ENCODE measurements around the gene ABCD3.

ABCD3 gene

DNA sequence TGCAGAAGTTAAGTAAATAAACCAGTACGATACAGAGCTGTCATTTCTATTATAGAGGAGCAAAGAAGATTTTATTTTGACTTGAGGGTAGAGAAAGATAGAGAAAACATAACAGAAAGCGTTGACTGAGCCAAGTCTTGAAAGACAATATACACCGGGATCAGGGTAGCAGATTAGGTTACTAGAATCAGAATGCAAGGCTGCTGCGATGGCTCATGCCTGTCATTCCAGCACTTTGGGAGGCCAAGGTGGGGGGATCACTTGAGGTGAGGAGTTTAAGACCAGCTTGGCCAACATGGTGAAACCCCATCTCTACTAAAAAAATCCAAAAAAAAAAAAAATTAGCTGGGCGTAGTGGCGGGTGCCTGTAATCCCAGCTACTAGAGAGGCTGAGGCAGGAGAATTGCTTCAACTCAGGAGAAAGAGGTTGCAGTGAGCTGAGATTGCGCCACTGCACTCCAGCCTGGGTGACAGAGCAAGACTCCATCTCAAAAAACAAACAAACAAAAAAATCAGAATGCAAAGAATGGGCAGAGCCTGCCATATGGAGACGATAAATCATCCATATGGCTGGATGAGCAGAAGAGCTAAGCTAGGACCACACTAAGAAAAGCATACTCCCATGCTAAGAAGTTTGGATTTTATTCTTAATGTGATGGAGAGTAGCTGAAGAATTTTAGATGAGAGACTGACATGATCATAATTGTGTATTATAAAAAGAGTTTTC is 9.9 kb upstream of the ABCD3 start:
- H3K4me3 ChIP-seq (ENCODE audit: low read depth, low read length), result no peak overlapping the region
- TF ChIP-seq, protein P1, sequence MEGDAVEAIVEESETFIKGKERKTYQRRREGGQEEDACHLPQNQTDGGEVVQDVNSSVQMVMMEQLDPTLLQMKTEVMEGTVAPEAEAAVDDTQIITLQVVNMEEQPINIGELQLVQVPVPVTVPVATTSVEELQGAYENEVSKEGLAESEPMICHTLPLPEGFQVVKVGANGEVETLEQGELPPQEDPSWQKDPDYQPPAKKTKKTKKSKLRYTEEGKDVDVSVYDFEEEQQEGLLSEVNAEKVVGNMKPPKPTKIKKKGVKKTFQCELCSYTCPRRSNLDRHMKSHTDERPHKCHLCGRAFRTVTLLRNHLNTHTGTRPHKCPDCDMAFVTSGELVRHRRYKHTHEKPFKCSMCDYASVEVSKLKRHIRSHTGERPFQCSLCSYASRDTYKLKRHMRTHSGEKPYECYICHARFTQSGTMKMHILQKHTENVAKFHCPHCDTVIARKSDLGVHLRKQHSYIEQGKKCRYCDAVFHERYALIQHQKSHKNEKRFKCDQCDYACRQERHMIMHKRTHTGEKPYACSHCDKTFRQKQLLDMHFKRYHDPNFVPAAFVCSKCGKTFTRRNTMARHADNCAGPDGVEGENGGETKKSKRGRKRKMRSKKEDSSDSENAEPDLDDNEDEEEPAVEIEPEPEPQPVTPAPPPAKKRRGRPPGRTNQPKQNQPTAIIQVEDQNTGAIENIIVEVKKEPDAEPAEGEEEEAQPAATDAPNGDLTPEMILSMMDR (IDR thresholded peaks at IDR 0.05; ENCODE audit: low read depth, low read length), result no peak
- H3K9me3 ChIP-seq (ENCODE audit: severe bottlenecking), result no peaks in the 10 kb centered on the region
- no peaks in the 10 kb centered on the region for H3K27me3 ChIP-seq (ENCODE audit: insufficient read depth, low read depth, severe bottlenecking)
- DNase-seq, result no peak
- no peaks in the 10 kb centered on the region for H3K36me3 ChIP-seq
- no peak overlapping the region for H3K27ac ChIP-seq

DNA sequence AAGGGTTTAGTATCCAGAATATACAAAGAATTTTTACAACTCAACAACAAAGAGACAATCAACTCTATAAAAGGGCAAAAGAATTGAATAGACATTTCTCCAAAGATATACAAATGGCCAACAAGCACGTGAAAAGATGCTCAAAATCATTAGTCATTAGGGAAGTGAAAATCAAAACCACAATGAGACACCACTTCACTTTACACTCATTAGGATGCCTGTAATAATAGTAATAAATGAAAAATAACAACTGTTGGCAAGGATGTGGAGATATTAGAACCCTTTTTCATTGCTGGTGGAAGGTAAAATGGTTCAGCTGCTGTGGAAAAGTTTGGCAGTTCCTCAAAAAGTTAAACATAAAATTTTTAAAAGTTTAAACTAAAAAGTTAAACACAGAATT is 7.0 kb upstream of the ABCD3 start:
- DNase-seq, result no peak
- no peak overlapping the region for H3K27ac ChIP-seq
- H3K4me3 ChIP-seq (ENCODE audit: low read depth, low read length), result no peak overlapping the region
- no peaks in the 10 kb centered on the region for H3K9me3 ChIP-seq (ENCODE audit: severe bottlenecking)
- H3K36me3 ChIP-seq, result no peaks in the 10 kb centered on the region
- TF ChIP-seq, protein P1 (IDR thresholded peaks at IDR 0.05; ENCODE audit: low read depth, low read length), result no peak
- no peaks in the 10 kb centered on the region for H3K27me3 ChIP-seq (ENCODE audit: insufficient read depth, low read depth, severe bottlenecking)

DNA sequence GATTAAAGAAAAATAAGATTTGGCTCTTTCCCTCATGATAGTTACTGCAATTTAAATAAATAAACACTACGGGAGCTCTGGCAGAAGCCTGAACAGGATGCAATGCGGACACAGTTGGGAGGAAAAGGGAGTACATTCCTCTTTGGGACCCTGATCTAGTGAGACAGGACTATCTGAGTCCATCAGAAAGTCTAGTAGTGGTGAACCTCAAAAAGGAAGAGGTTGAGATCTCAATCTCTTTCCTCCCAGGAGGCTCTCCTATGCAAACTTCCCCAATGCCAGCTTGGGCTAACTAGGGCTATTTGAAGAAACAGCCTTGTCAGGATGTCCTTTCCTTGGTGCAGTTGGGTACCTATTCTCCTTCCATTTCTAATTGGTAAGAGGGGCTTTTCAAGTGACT is 4.9 kb upstream of the ABCD3 start:
- no peaks in the 10 kb centered on the region for H3K9me3 ChIP-seq (ENCODE audit: severe bottlenecking)
- H3K27ac ChIP-seq, result no peak overlapping the region
- DNase-seq, result no peak
- TF ChIP-seq, protein P1 (IDR thresholded peaks at IDR 0.05; ENCODE audit: low read depth, low read length), result no peak
- no peak overlapping the region for H3K4me3 ChIP-seq (ENCODE audit: low read depth, low read length)
- H3K27me3 ChIP-seq (ENCODE audit: insufficient read depth, low read depth, severe bottlenecking), result no peaks in the 10 kb centered on the region
- peaks cover under 1% of the 10 kb centered on the region; the same call in 1 of the 2 replicates for H3K36me3 ChIP-seq

DNA sequence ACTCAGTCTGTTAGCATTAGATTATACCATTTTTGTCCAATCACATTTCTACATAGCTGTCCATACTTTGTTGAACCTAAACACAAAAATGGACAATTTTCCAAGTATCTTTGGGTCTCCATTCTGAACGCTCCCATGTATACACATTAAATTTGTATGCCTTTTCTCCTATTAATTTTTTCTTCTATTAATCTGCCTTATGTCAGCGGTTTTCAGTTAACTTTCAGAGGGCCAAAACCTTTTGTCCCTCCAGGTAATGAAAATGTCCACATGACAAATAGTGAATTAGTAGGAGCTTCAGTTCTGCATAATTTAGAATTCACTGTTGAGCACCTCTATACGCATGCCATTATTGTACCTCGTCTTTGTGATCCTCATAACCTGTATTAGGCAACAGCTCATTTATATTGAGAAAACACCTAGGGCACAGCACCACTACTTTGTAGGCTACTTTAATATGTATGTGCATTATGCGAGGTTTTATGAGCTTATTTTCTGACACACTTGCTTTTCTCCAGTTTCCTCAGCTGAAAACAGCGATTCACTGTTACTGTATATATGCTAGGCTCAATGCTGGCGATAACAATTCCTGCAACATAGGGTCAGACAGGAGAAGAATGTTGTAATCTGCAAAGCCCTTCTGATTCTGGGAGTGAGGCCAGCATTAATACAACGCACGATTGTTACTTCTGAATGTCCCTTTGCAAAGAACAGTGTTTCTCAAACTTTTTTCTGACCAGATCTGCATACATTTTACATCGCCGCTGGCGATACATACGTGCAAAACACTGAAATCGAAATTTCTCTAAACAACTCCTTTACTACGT is 1.1 kb upstream of the ABCD3 start:
- Histone ChIP-seq H3K4me3 (ENCODE audit: low read depth, low read length) (peak overlapping the region; percentile 75), H3K36me3 (peaks cover 4% of the 10 kb centered on the region; the same call in 1 of the 2 replicates), H3K27me3 (ENCODE audit: insufficient read depth, low read depth, severe bottlenecking) (no peaks in the 10 kb centered on the region), H3K9me3 (ENCODE audit: severe bottlenecking) (no peaks in the 10 kb centered on the region), H3K27ac (peak overlapping the region; percentile 94)
- DNase-seq, result peak; percentile 9
- TF ChIP-seq, protein P1 (IDR thresholded peaks at IDR 0.05; ENCODE audit: low read depth, low read length), result no peak

DNA sequence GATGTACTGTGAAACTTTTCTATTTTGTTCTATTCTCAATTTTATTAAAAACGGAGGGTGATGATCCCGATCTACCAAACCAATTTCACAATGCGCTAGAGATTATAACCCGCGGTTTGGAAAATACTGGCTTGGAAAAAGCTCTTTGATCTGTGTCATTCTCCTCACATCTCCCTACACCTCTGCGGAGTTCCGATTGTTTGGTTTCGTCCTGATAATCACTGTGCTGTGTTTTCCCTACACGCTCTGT is 536 bp upstream of the ABCD3 start:
- H3K27me3 ChIP-seq (ENCODE audit: insufficient read depth, low read depth, severe bottlenecking), result no peaks in the 10 kb centered on the region
- H3K27ac ChIP-seq, result peak overlapping the region; percentile 94
- TF ChIP-seq, protein P1 (IDR thresholded peaks at IDR 0.05; ENCODE audit: low read depth, low read length), result no peak
- H3K36me3 ChIP-seq, result peaks cover 4% of the 10 kb centered on the region; the same call in 1 of the 2 replicates
- DNase-seq, result no peak
- no peaks in the 10 kb centered on the region for H3K9me3 ChIP-seq (ENCODE audit: severe bottlenecking)
- H3K4me3 ChIP-seq (ENCODE audit: low read depth, low read length), result peak overlapping the region; percentile 75

Measured in WERI-Rb-1 (cell line).